GM12878 (cell line): ENCODE results near the gene VCL. TPM values are rescaled to one million over a fixed set of nuclear protein-coding genes. Genes with fewer than 3 reads are reported as not detected.

ENCODE experiments used
- ATAC-seq: fragments of 200-7000 bp; cut with Tn5 transposase; 3 replicates; pipeline ENCODE4 v1.9.1; 2020; ENCODE audit warnings: mild to moderate bottlenecking, moderate library complexity
- BruUV-seq: library from RNA; stranded (reverse); fragments of 400-500 nt; replicated peaks from 2 replicates; lab custom pipeline; 2021; lab: Mats Ljungman, UMichigan
- CTCF ChIA-PET: fragments of 300-600 bp; sonication (Branson Sonifier 250); formaldehyde crosslinking; extraction: SDS; loops from one replicate; lab custom pipeline; 2021; ENCODE audit warnings: inconsistent platforms; lab: Yijun Ruan, JAX
- POLR2A ChIA-PET: fragments of 350-600 bp; formaldehyde crosslinking; extraction: SDS; loops from one replicate; lab custom pipeline; 2021; ENCODE audit warnings: inconsistent platforms; lab: Charles Lee
- RAD21 ChIA-PET: fragments of 300-600 bp; sonication (Branson Sonifier 250); formaldehyde crosslinking; loops from one replicate; lab custom pipeline; 2023; ENCODE audit warnings: antibody characterized with exemption; ENCODE audit not compliant: unreplicated experiment; lab: Charles Lee
- SMC1A ChIA-PET: fragments of 300-600 bp; sonication (Branson Sonifier 250); formaldehyde crosslinking; loops from one replicate; lab custom pipeline; 2023; ENCODE audit not compliant: unreplicated experiment, uncharacterized antibody; lab: Charles Lee
- DNase-seq: peaks from one replicate; pipeline ENCODE4 v3.0.0-alpha.2; 2011; ENCODE audit warnings: low read depth, low spot score
- FAIRE-seq: peaks from 3 replicates; lab custom pipeline; 2011; peaks lifted over from hg19 to GRCh38; lab: Jason Lieb, UNC
- H2AFZ ChIP-seq: 2 replicates; pipeline ENCODE4 v1.6.0; 2011; ENCODE audit warnings: low read depth, low read length, control low read depth; ENCODE audit not compliant: control insufficient read depth
- H3K27ac ChIP-seq: 2 replicates; pipeline ENCODE4 v1.5.1; 2011; ENCODE audit warnings: control low read depth; ENCODE audit not compliant: control insufficient read depth, insufficient read depth
- H3K27me3 ChIP-seq, 2 experiments: replicated peaks in 1 of 2; 2 replicates each; pipeline versions ENCODE4 v1.6.0 to v1.6.1; 2011; ENCODE audit warnings: low read length in 1 of 2; ENCODE audit not compliant: control insufficient read depth in 2 of 2, insufficient read depth in 2 of 2
- H3K36me3 ChIP-seq, 2 experiments: 2 replicates each; pipeline ENCODE4 v1.5.1; 2011; ENCODE audit warnings: low read length in 1 of 2; ENCODE audit not compliant: control insufficient read depth in 2 of 2, insufficient read depth in 2 of 2
- H3K4me1 ChIP-seq: 2 replicates; pipeline ENCODE4 v1.6.1; 2011; ENCODE audit warnings: mild to moderate bottlenecking, low read length, moderate library complexity, mixed read lengths; ENCODE audit not compliant: control insufficient read depth, insufficient read depth
- H3K4me2 ChIP-seq: 2 replicates; pipeline ENCODE4 v1.6.0; 2011; ENCODE audit warnings: control low read depth; ENCODE audit not compliant: control insufficient read depth, insufficient read depth
- H3K4me3 ChIP-seq: fragments of 200-600 bp; sonication (generic); 2 replicates; pipeline ENCODE4 v1.5.1; 2016
- H3K79me2 ChIP-seq: 2 replicates; pipeline ENCODE4 v1.6.0; 2011; ENCODE audit warnings: low read length; ENCODE audit not compliant: control insufficient read depth, insufficient read depth
- H3K9ac ChIP-seq: 2 replicates; pipeline ENCODE4 v1.8.0; 2011; ENCODE audit warnings: low read length, control low read depth, mixed read lengths; ENCODE audit not compliant: control insufficient read depth, insufficient read depth
- H3K9me3 ChIP-seq: replicated peaks from 3 replicates; pipeline ENCODE4 v1.5.1; 2011; ENCODE audit warnings: mild to moderate bottlenecking, low read length; ENCODE audit not compliant: control insufficient read depth, insufficient read depth
- H4K20me1 ChIP-seq: 2 replicates; pipeline ENCODE4 v1.6.0; 2011; ENCODE audit not compliant: control insufficient read depth, insufficient read depth
- CREM ChIP-seq: IDR thresholded peaks from 2 replicates; pipeline ENCODE4 v1.6.1; 2014; ENCODE audit warnings: antibody characterized with exemption, low read depth
- EP300 ChIP-seq, 2 experiments: fragments of 150-350 bp in 1 of 2; IDR thresholded peaks; 2 replicates each; pipeline ENCODE4 v1.6.1; 2011 to 2012; ENCODE audit warnings: low read depth in 2 of 2, low read length in 2 of 2, borderline replicate concordance in 1 of 2, improper control_type of control experiment in 1 of 2, inconsistent platforms in 1 of 2; ENCODE audit not compliant: control insufficient read depth in 1 of 2
- FOS ChIP-seq: IDR thresholded peaks from 3 replicates; pipeline ENCODE4 v1.6.1; 2011; ENCODE audit warnings: borderline replicate concordance; ENCODE audit not compliant: insufficient read length; ENCODE audit errors: extremely low read depth
- HDAC2 ChIP-seq: fragments of 200-600 bp; sonication (generic); IDR thresholded peaks from 2 replicates; pipeline ENCODE4 v1.6.1; 2017
- MXI1 ChIP-seq: fragments of 150-350 bp; IDR thresholded peaks from 2 replicates; pipeline ENCODE4 v1.6.1; 2011; ENCODE audit warnings: low read depth, mild to moderate bottlenecking, inconsistent platforms, low read length, improper control_type of control experiment
- NFIC ChIP-seq: IDR thresholded peaks from 2 replicates; pipeline ENCODE4 v1.6.1; 2012; ENCODE audit warnings: low read depth, mild to moderate bottlenecking, inconsistent platforms, low read length, moderate library complexity
- NFXL1 ChIP-seq: fragments of 450-650 bp; IDR thresholded peaks from 2 replicates; pipeline ENCODE4 v1.6.1; 2017; ENCODE audit warnings: antibody characterized with exemption, mild to moderate bottlenecking, borderline replicate concordance
- NR2F1 ChIP-seq: fragments of 450-650 bp; conservative IDR thresholded peaks from 2 replicates; pipeline ENCODE4 v1.6.1; 2017; ENCODE audit warnings: mild to moderate bottlenecking
- POLR2AphosphoS5 ChIP-seq: IDR thresholded peaks from 2 replicates; pipeline ENCODE4 v1.6.1; 2011; ENCODE audit warnings: mild to moderate bottlenecking, low read length, inconsistent platforms
- SMAD5 ChIP-seq: IDR thresholded peaks from 2 replicates; pipeline ENCODE4 v1.6.1; 2016; ENCODE audit warnings: antibody characterized with exemption, low read depth
- SMC3 ChIP-seq: IDR thresholded peaks from 2 replicates; pipeline ENCODE4 v1.6.1; 2011; ENCODE audit warnings: low read length, improper control_type of control experiment, borderline replicate concordance
- STAT3 ChIP-seq: IDR thresholded peaks from 2 replicates; pipeline ENCODE4 v1.6.1; 2011; ENCODE audit warnings: low read depth, low read length, improper control_type of control experiment
- TBL1XR1 ChIP-seq: IDR thresholded peaks from 2 replicates; pipeline ENCODE4 v1.6.1; 2012; ENCODE audit warnings: low read depth, low read length, improper control_type of control experiment
- ZNF207 ChIP-seq: fragments of 450-650 bp; IDR thresholded peaks from 2 replicates; pipeline ENCODE4 v1.6.1; 2014; ENCODE audit warnings: antibody characterized with exemption, mild to moderate bottlenecking, borderline replicate concordance
- WGBS: methylation state at CpG from one replicate; pipeline ENCODE4 v1.1.6; 2016; ENCODE audit warnings: low lambda C conversion rate; ENCODE audit not compliant: insufficient replicate concordance, insufficient coverage; ENCODE audit errors: missing lambda C conversion rate; 5-methylcytosine and 5-hydroxymethylcytosine counted together
- in situ Hi-C: fragments of 300-500 bp; cut with MboI; formaldehyde crosslinking; loops from 9 replicates; pipeline ENCODE4 v1.14.3; 2018; ENCODE audit warnings: mixed read lengths
- intact Hi-C: fragments of 100-400 bp; cut with micrococcal nuclease; formaldehyde crosslinking; loops from one replicate; pipeline ENCODE4 v1.14.2; 2022; ENCODE audit not compliant: unreplicated experiment
- polyA plus RNA-seq, 11 experiments: library from polyadenylated mRNA; depleted of rRNA in 4 of 11; unstranded in 6 of 11; stranded (reverse) in 5 of 11; fragments of >200 nt; fragmentation: Nextera tagmentation in 4 of 11; fragmentation: Illumina TruSeq in 1 of 11; extraction: Ambion mirVana in 4 of 11; extraction: Trizol in 1 of 11; gene quantifications; 1 replicate in 1 of 11; 2 replicates in 10 of 11; pipeline versions ENCODE4 v1.2.1 to v1.2.3, GENCODE V29; 2011 to 2016; ENCODE audit warnings: inconsistent platforms in 2 of 11, missing spikeins in 2 of 11, low read depth in 1 of 11
- total RNA-seq, 4 experiments: library from RNA; depleted of rRNA in 3 of 4; stranded (reverse); fragments of >200 nt in 3 of 4; fragmentation: Illumina TruSeq in 1 of 4; extraction: Trizol in 1 of 4; gene quantifications; 2 replicates each; pipeline versions ENCODE4 v1.2.1 to v1.2.3, GENCODE V29; 2013 to 2021
- TF ChIP-seq, protein P1 (sequence below): IDR thresholded peaks from 2 replicates; pipeline ENCODE4 v1.6.1; 2012; ENCODE audit warnings: improper control_type of control experiment, low read depth, low read length; ENCODE audit not compliant: insufficient replicate concordance
- TF ChIP-seq, protein P2 (sequence below): fragments of 450-650 bp; IDR thresholded peaks from 2 replicates; pipeline ENCODE4 v1.6.1; 2017; ENCODE audit warnings: mild to moderate bottlenecking, moderate library complexity

Gene VCL
- total and polyA plus RNA-seq, 10 of the 15 experiments (the other 5 are each of a cell fraction or from before 2014, with no cell fraction given), result 6.7 to 54.6 (median 24.3) TPM

DNA sequence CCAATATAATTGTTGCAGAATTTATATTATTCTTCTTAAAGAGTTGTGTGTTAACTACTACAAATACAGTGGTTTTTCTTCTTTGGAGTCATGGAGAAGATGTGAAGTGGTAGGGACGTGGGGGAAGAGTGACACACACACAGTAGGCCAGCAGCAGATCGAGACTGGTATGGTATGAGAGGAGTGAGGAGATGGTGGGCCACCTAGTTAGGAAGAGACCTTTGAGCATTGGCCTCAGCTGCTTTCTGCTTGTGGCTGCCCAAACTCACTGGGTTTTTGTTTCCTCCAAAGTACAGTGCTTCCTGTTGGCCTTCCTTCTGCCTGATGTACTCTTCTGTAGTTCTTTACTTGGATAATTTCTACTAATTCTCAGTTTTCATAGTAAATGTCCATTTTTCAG, 14.6 kb downstream of the VCL start:
- WGBS, result 67% methylated on average over 2 of the region's 2 CpGs
- Histone ChIP-seq H3K79me2 (no peaks in the 10 kb centered on the region; the same call in 1 of the 2 replicates), H2AFZ (no peak overlapping the region), H3K9me3 (no peaks in the 10 kb centered on the region), H3K9ac (no peak overlapping the region), H3K36me3 (no peaks in the 10 kb centered on the region), H3K4me3 (no peak overlapping the region), H4K20me1 (no peaks in the 10 kb centered on the region), H3K4me1 (peaks cover 27% of the 10 kb centered on the region), H3K27me3 (no peaks in the 10 kb centered on the region; a peak in 1 of 4 replicates), H3K27ac (no peak overlapping the region), H3K4me2 (no peak overlapping the region)
- SMC1A ChIA-PET, result interaction anchor here (0.5 to 6.9 kb wide), 11 partner anchors 9 to 429 kb away, joined by 3 to 26 read pairs (median 4); no protein-coding TSS in a partner anchor
- no TSS peak for BruUV-seq
- CTCF ChIA-PET, result interaction anchor here (0.7 to 2.0 kb wide), 7 partner anchors 12 to 126 kb away, joined by 3 to 6 read pairs (median 3); no protein-coding TSS in a partner anchor
- RAD21 ChIA-PET, result interaction anchor here (0.7 to 2.3 kb wide), 4 partner anchors 12 to 69 kb away, joined by 4 to 5 read pairs (median 4); no protein-coding TSS in a partner anchor
- POLR2A ChIA-PET, result interaction anchor here (1.2 to 1.4 kb wide), 3 partner anchors 8 to 20 kb away, joined by 3 read pairs; no protein-coding TSS in a partner anchor
- DNase-seq, result no peak
- intact Hi-C loops (no loop called here), in situ Hi-C loops (no loop called here)
- ATAC-seq, result no peak
- FAIRE-seq, result no peak
- no peak for TF ChIP-seq STAT3
- TF ChIP-seq CREM, result no peak
- no peak for TF ChIP-seq MXI1
- TF ChIP-seq NFXL1, result no peak
- no peak for TF ChIP-seq NFIC
- TF ChIP-seq, protein P1, sequence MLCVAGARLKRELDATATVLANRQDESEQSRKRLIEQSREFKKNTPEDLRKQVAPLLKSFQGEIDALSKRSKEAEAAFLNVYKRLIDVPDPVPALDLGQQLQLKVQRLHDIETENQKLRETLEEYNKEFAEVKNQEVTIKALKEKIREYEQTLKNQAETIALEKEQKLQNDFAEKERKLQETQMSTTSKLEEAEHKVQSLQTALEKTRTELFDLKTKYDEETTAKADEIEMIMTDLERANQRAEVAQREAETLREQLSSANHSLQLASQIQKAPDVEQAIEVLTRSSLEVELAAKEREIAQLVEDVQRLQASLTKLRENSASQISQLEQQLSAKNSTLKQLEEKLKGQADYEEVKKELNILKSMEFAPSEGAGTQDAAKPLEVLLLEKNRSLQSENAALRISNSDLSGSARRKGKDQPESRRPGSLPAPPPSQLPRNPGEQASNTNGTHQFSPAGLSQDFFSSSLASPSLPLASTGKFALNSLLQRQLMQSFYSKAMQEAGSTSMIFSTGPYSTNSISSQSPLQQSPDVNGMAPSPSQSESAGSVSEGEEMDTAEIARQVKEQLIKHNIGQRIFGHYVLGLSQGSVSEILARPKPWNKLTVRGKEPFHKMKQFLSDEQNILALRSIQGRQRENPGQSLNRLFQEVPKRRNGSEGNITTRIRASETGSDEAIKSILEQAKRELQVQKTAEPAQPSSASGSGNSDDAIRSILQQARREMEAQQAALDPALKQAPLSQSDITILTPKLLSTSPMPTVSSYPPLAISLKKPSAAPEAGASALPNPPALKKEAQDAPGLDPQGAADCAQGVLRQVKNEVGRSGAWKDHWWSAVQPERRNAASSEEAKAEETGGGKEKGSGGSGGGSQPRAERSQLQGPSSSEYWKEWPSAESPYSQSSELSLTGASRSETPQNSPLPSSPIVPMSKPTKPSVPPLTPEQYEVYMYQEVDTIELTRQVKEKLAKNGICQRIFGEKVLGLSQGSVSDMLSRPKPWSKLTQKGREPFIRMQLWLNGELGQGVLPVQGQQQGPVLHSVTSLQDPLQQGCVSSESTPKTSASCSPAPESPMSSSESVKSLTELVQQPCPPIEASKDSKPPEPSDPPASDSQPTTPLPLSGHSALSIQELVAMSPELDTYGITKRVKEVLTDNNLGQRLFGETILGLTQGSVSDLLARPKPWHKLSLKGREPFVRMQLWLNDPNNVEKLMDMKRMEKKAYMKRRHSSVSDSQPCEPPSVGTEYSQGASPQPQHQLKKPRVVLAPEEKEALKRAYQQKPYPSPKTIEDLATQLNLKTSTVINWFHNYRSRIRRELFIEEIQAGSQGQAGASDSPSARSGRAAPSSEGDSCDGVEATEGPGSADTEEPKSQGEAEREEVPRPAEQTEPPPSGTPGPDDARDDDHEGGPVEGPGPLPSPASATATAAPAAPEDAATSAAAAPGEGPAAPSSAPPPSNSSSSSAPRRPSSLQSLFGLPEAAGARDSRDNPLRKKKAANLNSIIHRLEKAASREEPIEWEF, result no peak
- TF ChIP-seq ZNF207, result no peak
- no peak for TF ChIP-seq SMAD5
- TF ChIP-seq, protein P2, sequence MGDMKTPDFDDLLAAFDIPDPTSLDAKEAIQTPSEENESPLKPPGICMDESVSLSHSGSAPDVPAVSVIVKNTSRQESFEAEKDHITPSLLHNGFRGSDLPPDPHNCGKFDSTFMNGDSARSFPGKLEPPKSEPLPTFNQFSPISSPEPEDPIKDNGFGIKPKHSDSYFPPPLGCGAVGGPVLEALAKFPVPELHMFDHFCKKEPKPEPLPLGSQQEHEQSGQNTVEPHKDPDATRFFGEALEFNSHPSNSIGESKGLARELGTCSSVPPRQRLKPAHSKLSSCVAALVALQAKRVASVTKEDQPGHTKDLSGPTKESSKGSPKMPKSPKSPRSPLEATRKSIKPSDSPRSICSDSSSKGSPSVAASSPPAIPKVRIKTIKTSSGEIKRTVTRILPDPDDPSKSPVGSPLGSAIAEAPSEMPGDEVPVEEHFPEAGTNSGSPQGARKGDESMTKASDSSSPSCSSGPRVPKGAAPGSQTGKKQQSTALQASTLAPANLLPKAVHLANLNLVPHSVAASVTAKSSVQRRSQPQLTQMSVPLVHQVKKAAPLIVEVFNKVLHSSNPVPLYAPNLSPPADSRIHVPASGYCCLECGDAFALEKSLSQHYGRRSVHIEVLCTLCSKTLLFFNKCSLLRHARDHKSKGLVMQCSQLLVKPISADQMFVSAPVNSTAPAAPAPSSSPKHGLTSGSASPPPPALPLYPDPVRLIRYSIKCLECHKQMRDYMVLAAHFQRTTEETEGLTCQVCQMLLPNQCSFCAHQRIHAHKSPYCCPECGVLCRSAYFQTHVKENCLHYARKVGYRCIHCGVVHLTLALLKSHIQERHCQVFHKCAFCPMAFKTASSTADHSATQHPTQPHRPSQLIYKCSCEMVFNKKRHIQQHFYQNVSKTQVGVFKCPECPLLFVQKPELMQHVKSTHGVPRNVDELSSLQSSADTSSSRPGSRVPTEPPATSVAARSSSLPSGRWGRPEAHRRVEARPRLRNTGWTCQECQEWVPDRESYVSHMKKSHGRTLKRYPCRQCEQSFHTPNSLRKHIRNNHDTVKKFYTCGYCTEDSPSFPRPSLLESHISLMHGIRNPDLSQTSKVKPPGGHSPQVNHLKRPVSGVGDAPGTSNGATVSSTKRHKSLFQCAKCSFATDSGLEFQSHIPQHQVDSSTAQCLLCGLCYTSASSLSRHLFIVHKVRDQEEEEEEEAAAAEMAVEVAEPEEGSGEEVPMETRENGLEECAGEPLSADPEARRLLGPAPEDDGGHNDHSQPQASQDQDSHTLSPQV, result no peak
- TF ChIP-seq EP300 (IDR thresholded peaks at IDR 0.05; ENCODE audit: borderline replicate concordance in 1 of 2, control insufficient read depth in 1 of 2, low read depth in 2 of 2, low read length in 2 of 2), result no peak
- TF ChIP-seq SMC3, result no peak
- TF ChIP-seq TBL1XR1, result no peak
- TF ChIP-seq NR2F1, result no peak
- no peak for TF ChIP-seq FOS
- TF ChIP-seq HDAC2, result no peak
- TF ChIP-seq POLR2AphosphoS5, result no peak
